ENCODE results near the gene ZNF566.

Gene ZNF566

DNA sequence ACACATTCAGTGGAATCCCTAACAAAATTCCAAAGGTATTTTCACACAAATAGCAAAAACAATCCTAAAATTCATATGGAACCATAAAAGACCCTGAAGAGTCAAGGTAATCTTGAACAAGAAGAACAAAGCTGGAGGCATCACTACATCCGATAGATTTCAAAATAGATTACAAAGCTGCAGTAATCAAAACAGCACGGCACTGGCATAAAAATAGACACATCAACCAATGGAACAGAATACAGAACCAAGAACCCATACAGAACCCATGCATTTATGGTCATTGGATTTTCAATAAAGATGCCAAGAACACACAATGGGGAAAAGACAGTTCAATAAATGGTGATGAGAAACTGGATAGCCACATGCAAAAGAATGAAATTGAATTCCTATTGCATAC lies 32.5 kb downstream of the ZNF566 start:
- TF ChIP-seq CTCF (IDR thresholded peaks at IDR 0.05; ENCODE audit: control insufficient read depth, insufficient read depth, low read depth, low read length, missing control alignments) = no peak
- no peak overlapping the region for H3K4me3 ChIP-seq (ENCODE audit: control insufficient read depth, low read depth, low read length)
- DNase-seq (ENCODE audit: low read depth) = no peak

DNA sequence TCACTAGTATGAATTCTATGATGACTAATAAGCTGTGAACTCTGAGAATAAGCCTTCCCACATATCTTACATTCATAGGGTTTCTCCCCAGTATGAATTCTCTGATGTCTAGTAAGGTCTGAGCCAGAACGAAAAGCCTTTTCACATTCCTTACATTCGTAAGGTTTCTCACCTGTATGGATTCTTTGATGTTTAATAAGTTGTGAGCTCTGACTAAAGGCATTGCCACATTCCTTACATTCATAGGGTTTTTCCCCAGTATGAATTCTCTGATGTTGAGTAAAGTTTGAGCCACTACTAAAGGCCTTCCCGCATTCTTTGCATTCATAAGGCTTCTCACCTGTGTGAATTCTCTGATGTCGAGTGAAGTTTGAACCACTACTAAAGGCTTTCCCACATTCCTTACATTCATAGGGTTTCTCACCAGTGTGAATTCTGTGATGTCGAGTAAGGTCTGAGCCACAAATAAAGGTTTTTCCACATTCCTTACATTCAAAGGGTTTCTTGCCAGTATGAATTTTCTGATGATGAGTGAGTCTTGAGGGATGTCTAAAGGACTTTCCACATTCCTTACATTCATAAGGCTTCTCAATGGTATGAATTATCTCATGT lies 40.2 kb downstream of the ZNF566 start:
- no peak for TF ChIP-seq CTCF (IDR thresholded peaks at IDR 0.05; ENCODE audit: control insufficient read depth, insufficient read depth, low read depth, low read length, missing control alignments)
- no peak overlapping the region for H3K4me3 ChIP-seq (ENCODE audit: control insufficient read depth, low read depth, low read length)
- DNase-seq (ENCODE audit: low read depth) = no peak

DNA sequence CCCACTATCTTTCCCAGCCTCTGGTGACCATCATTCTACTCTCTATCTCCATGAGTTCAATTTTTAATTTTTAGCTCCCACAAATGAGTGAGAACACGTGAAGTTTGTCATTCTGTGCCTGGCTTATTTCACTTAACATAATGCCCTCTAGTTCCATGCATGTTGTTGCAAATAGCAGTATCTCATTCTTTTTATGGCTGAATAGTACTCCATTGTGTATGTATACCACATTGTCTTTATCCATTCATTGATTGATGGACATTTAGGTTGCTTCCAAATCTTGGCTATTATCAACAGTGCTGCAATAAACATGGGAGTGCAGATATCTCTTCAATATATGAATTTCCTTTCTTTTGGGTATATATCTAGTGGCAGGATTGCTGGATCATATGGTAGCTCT lies 48.0 kb downstream of the ZNF566 start:
- H3K4me3 ChIP-seq (ENCODE audit: control insufficient read depth, low read depth, low read length) = no peak overlapping the region
- no peak for DNase-seq (ENCODE audit: low read depth)
- no peak for TF ChIP-seq CTCF (IDR thresholded peaks at IDR 0.05; ENCODE audit: control insufficient read depth, insufficient read depth, low read depth, low read length, missing control alignments)

DNA sequence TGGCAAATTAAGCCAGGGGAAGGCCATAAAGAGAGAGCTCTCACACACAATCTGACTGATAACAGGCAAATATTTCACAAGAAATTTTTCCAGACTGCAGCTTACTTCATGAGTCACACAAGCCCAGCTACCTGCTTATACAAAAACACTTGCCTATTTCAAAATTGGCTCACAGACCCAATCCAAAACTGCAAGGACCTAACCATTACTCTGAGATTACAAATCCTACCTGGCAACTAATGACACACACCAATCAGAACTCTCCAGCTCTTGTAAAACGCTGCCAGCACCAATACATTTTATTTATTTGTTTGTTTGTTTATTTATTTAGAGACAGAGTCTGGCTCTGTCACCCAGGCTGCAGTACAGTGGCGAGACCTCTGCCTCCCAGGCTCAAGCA lies 52.8 kb downstream of the ZNF566 start:
- DNase-seq (ENCODE audit: low read depth) = no peak
- H3K4me3 ChIP-seq (ENCODE audit: control insufficient read depth, low read depth, low read length) = no peak overlapping the region
- TF ChIP-seq CTCF (IDR thresholded peaks at IDR 0.05; ENCODE audit: control insufficient read depth, insufficient read depth, low read depth, low read length, missing control alignments) = no peak

DNA sequence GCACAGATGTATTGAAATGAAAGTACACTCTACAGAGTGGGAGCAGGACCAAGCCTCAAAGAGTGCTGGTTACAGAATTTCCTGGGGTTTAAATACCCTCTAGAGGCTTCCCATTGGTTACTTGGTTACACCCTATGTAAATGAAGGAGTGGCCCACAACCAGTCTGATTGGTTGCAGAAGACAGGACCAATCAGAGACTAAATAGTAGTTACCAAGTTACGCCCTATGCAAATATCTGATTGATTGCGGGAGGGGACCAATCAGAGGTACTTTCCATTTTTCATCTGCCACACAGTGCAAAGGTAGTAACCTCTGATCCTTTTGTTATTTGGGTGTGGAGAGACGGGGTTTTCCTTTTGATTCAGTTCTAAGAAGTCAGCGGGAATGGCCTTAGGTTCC lies 65.4 kb downstream of the ZNF566 start:
- no peak overlapping the region for H3K4me3 ChIP-seq (ENCODE audit: control insufficient read depth, low read depth, low read length)
- no peak for DNase-seq (ENCODE audit: low read depth)
- no peak for TF ChIP-seq CTCF (IDR thresholded peaks at IDR 0.05; ENCODE audit: control insufficient read depth, insufficient read depth, low read depth, low read length, missing control alignments)

GRCh38 chr19:36421749-36422481 lies 67.4 kb downstream of the ZNF566 start:
- H3K4me3 ChIP-seq (ENCODE audit: control insufficient read depth, low read depth, low read length) = peak overlapping the region; percentile 50
- TF ChIP-seq CTCF (IDR thresholded peaks at IDR 0.05; ENCODE audit: control insufficient read depth, insufficient read depth, low read depth, low read length, missing control alignments) = no peak
- DNase-seq (ENCODE audit: low read depth) = no peak

Measured in AG09309 (cell line).